GM12892 (cell line): ENCODE data around the gene ZFP64. TPM values are rescaled to one million over a fixed set of nuclear protein-coding genes. Genes with fewer than 3 reads are reported as not detected.
"Not testable (repeated sequence)": the region's sequence is repeated elsewhere in the genome, so short reads cannot be mapped to it uniquely, and the experiment has no call there.

Source experiments
- DNase-seq: peaks from one replicate; pipeline ENCODE4 v3.0.0; 2011; ENCODE audit not compliant: insufficient read length
- FAIRE-seq: peaks from 2 replicates; lab custom pipeline; 2011; peaks lifted over from hg19 to GRCh38; lab: Jason Lieb, UNC
- POLR2A ChIP-seq: IDR thresholded peaks from 2 replicates; pipeline ENCODE4 v1.6.1; 2011; ENCODE audit warnings: low read depth, low read length, control low read depth
- POLR2AphosphoS5 ChIP-seq: IDR thresholded peaks from 2 replicates; pipeline ENCODE4 v1.6.1; 2011; ENCODE audit warnings: low read depth, low read length, control low read depth
- TAF1 ChIP-seq: IDR thresholded peaks from 2 replicates; pipeline ENCODE4 v1.6.1; 2011; ENCODE audit warnings: low read depth, mild to moderate bottlenecking, control low read depth, low read length, borderline replicate concordance
- polyA plus RNA-seq: library from polyadenylated mRNA; unstranded; fragments of >200 nt; gene quantifications from one replicate; pipeline ENCODE4 v1.2.1, GENCODE V29; 2012; ENCODE audit warnings: missing spikeins, inconsistent platforms; ENCODE audit not compliant: missing spikeins

Gene ZFP64
- polyA plus RNA-seq, result 9.8 TPM

DNA sequence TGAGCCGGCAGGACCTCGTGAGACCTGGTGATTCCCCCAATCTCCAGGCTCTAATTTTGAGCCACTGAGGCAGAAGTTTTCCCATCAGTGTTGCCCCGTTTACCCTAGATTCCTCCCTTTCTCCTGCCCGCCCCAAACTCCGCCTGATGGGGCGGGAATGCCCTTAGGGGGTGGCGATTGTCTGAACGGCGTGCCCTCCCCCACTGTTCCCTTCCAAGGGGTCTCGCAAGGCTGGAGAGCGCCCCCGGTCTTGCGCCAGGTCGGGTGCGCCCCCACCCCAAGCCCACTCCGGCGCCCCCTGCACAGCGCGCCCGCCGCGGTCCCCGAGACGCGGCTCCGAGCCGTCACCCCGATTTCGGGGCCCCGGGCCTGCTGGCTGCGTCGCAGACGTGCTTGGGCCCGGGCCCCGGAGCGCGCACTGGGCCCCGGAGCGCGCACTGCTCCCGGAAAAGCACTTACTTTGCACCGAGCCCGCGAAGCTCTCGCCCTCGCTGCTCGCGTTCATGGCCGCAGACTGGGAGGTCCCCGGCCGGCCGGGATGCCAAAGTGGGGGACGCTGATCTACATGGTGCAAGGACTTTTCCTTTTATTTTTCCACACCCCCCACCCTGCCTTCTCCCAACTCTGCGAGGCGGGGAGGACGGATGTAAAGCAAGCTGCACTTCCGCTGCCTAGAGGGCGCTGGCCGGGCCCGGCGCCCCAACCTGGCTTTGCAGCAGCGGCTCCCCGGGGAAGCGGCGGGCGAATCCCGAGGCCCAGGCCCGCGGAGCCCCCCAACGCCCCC, at the start of gene ZFP64:
Gene ZFP64, minus strand, starts transcription at position 648 of the 784 bp plus-strand sequence. Its CDS starts 143 bp downstream, at position 505.
- DNase-seq (peak; percentile 75), FAIRE-seq (peak; percentile 33)
- peak; percentile 65; the same call in 1 of the 2 replicates for TF ChIP-seq POLR2A
- no peak; the same call in none of the 2 replicates for TF ChIP-seq POLR2AphosphoS5
- peak; percentile 42; the same call in 1 of the 2 replicates for TF ChIP-seq TAF1

- DNase-seq (no peak), FAIRE-seq (no peak)
Measured at GRCh38 chr20:52240802-52241201, 49.2 kb upstream of the ZFP64 start.

DNA sequence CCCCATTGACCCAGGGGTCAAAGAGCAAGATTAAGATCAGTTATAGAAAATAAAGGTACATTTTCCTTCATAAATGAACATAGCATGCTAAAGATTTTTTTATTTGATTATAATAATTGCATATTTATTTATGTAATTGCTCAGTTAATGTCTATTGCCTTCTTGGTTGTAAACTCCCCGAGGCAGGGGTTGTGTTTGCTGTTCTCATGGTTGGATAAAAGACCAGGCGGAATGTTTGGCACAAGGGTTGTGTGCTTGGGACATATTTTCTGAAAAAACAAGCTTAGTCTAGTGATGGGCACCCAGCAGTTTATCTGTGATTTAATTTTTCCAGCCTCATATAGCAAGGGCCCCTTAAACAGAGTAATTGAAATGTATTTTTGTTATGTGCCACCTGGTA, 47.5 kb upstream of the ZFP64 start:
- FAIRE-seq (no peak), DNase-seq (no peak)
- no peak for TF ChIP-seq POLR2A
- no peak for TF ChIP-seq TAF1
- TF ChIP-seq POLR2AphosphoS5, result no peak

More at GRCh38 chr20:52240802-52241201, 49.2 kb upstream of the ZFP64 start:
- TF ChIP-seq POLR2AphosphoS5 (no peak), TAF1 (no peak), POLR2A (no peak)

- no peak for DNase-seq
- FAIRE-seq, result no peak
- no peak for TF ChIP-seq POLR2AphosphoS5
- no peak for TF ChIP-seq POLR2A
- no peak for TF ChIP-seq TAF1
Measured at GRCh38 chr20:52236292-52236691, 44.7 kb upstream of the ZFP64 start.

DNA sequence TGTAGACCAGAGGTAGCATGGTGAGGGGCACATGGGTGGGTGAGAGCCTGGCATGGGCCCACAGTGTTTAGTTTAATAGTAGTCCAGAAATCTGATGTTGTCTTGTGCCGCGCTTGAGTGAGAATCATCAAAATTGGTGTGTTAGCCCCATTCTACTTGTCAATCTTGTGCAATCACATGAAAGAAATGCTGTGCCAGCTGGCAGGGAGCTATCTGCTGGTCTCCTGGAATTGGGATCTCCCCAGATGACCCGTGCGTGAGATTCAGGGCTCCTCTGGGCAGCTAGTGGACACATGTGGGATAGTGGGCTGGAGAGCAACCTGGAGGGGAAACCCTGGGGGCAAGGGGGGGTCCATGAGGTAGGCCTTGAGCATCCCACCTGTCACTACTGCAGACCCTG, 43.5 kb upstream of the ZFP64 start:
- TF ChIP-seq POLR2A (no peak), TAF1 (no peak), POLR2AphosphoS5 (no peak)
- FAIRE-seq (no peak), DNase-seq (no peak)

GRCh38 chr20:52234302-52235045, 42.9 kb upstream of the ZFP64 start:
- TF ChIP-seq TAF1 (no peak), POLR2AphosphoS5 (no peak), POLR2A (no peak)
- FAIRE-seq (no peak), DNase-seq (no peak)

DNA sequence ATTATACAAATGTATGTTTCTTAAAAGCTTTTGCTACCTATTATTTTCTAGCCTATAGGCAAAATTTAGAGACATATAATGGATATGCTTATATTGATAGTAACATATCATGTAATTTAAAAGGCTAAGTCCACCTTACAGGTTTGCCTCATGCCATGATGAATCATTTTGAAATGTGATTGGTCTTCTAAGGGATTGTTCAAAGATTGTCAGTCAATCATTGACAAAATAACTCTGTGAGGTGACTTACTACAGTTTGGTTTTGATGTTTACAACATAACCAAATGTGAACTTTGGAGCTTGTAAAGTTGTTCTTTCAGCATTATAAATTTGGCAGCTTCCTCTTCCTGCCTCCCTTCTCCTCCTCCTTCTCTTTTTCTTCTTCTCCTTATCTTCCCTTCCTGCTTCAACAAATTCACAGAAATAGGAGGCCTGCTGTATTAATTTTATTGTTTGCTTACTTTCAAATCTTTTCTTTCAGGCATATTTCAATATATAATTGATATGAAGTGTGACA, 39.7 kb upstream of the ZFP64 start:
- TF ChIP-seq POLR2AphosphoS5 (no peak), POLR2A (no peak), TAF1 (no peak)
- DNase-seq, result no peak
- no peak for FAIRE-seq

DNA sequence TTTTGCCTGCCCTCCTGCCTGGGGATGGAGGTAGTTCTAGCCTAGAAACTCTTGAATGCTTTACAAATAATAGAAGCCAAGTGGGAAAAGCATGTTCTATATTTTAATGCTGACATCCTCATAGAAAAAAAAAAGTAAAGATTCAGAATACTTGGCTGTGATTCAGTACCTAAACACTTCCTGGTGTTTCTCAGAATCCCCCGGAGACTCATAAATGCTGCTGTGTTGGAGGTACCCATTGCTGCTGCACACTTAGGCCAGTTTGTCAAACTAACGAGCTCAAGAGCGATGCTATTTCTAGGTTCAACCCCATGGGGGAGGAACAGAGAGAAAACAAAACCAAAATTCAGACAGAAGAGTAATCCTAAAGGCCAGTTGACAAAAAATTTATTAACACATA, 38.8 kb upstream of the ZFP64 start:
- DNase-seq (no peak), FAIRE-seq (no peak)
- TF ChIP-seq TAF1 (no peak), POLR2AphosphoS5 (no peak), POLR2A (no peak)

DNA sequence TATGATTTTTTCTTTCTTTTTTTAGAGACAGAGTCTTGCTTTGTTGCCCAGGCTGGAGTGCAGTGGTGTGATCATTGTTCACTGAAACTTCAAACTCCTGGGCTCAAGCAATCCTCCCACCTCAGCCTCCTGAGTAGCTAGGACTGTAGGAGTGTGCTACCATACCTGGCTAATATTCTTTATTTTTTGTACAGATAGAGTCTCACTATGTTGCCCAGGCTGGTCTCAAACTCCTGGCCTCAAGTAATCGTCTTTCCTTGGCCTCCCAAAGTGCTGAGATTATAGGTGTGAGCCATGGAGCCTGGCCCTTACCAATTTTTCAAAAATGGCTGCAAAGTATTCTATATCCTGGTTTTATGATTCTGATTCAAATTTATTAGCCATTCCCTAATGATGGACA, 37.8 kb upstream of the ZFP64 start:
- not testable (repeated sequence) for FAIRE-seq, DNase-seq

GRCh38 chr20:52226370-52226769, 34.8 kb upstream of the ZFP64 start:
- TF ChIP-seq TAF1, result no peak
- no peak for TF ChIP-seq POLR2A
- FAIRE-seq, result no peak
- DNase-seq, result no peak

DNA sequence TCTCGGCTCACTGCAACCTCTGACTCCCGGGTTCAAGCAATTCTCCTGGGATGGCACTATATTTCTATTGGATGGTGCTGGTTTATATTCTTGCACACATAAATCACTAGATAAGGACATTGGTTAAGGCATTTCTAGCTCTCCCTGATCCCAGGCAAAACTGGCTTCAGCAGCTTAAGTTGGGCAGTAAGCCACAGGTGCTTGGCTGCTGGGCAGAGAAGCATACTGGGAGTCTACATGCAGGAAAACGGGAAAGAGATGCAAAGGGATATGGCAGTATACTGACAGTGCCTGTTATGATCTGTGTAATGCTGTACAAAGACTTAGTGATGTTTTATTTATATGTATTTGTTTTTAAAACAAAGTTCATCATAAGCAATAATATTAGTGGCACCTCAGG, 33.3 kb upstream of the ZFP64 start:
- TF ChIP-seq POLR2A, result no peak
- no peak for TF ChIP-seq POLR2AphosphoS5
- no peak for TF ChIP-seq TAF1
- FAIRE-seq (no peak), DNase-seq (no peak)

GRCh38 chr20:52221362-52221761, 29.8 kb upstream of the ZFP64 start:
- FAIRE-seq, DNase-seq: not testable (repeated sequence)

DNA sequence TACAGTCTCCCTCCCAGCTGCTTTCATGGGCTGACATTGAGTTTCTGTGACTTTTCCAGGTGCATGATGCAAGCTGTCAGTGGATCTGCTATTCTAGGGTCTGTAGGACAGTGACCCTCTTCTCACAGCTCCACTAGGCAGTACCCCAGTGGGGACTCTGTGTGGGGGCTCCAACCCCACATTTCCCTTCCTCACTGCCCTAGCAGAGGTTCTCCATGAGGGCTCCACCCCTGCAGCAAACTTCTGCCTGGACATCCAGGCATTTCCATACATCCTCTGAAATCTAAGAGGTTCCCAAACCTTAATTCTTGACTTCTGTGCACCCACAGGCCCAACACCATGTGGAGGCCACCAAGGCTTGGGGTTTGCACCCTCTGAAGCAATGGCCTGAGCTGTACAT, 29.3 kb upstream of the ZFP64 start:
- FAIRE-seq, result not testable (repeated sequence)

More for the DNA sequence above, 29.3 kb upstream of the ZFP64 start:
- DNase-seq, result not testable (repeated sequence)
